ENCODE measurements around the gene TSPAN16.

GRCh38 chr19:11295180-11295579 is 780 bp upstream of the TSPAN16 start:
- no peak for TF ChIP-seq CTCF (conservative IDR thresholded peaks at IDR 0.05)
- no peak for TF ChIP-seq EZH2 (IDR thresholded peaks at IDR 0.05; ENCODE audit: low read depth)

Measured in PC-9 (cell line).